Measurements from ENCODE around the gene KCNMA1.

- TF ChIP-seq CTCF (IDR thresholded peaks at IDR 0.05; ENCODE audit: poor library complexity, severe bottlenecking) (no peak), POLR2AphosphoS5 (IDR thresholded peaks at IDR 0.05) (no peak), EZH2 (IDR thresholded peaks at IDR 0.05; ENCODE audit: borderline replicate concordance, insufficient read depth, low read length, poor library complexity, severe bottlenecking) (no peak), TAF1 (IDR thresholded peaks at IDR 0.05; ENCODE audit: low read depth) (no peak), EP300 (conservative IDR thresholded peaks at IDR 0.05; ENCODE audit: poor library complexity, severe bottlenecking) (no peak)
Measured at GRCh38 chr10:76971547-76972170, 665.9 kb downstream of the KCNMA1 start.

Measured in neural cell (in vitro differentiated cells).